Measurements from ENCODE around the gene ZNF79.

- TF ChIP-seq PPARA (CRISPR knock-in tag; IDR thresholded peaks at IDR 0.05; ENCODE audit: borderline replicate concordance) (no peak), SNAI2 (CRISPR knock-in tag; IDR thresholded peaks at IDR 0.05) (no peak), TSHZ2 (CRISPR knock-in tag; IDR thresholded peaks at IDR 0.05) (no peak), PATZ1 (CRISPR knock-in tag; IDR thresholded peaks at IDR 0.05; ENCODE audit: borderline replicate concordance) (no peak), ZC3H10 (CRISPR knock-in tag; IDR thresholded peaks at IDR 0.05) (no peak), ZFP3 (CRISPR knock-in tag; IDR thresholded peaks at IDR 0.05) (no peak), CSRNP3 (CRISPR knock-in tag; IDR thresholded peaks at IDR 0.05) (no peak), ZFP30 (CRISPR knock-in tag; IDR thresholded peaks at IDR 0.05) (no peak), ZNF565 (CRISPR knock-in tag; conservative IDR thresholded peaks at IDR 0.05; ENCODE audit: low read depth) (no peak), TOX (CRISPR knock-in tag; IDR thresholded peaks at IDR 0.05; ENCODE audit: borderline replicate concordance) (no peak), TCF4 (CRISPR knock-in tag; IDR thresholded peaks at IDR 0.05; ENCODE audit: borderline replicate concordance) (no peak), POU6F1 (CRISPR knock-in tag; IDR thresholded peaks at IDR 0.05; ENCODE audit: borderline replicate concordance, low read depth) (no peak), GLIS3 (CRISPR knock-in tag; IDR thresholded peaks at IDR 0.05) (no peak), RARB (CRISPR knock-in tag; IDR thresholded peaks at IDR 0.05) (no peak)
These were observed 31.3 kb downstream of the ZNF79 start for GRCh38 chr9:127455324-127455992.

Data from SK-N-SH treated with all-trans-retinoic acid at 6 μM for 48 hours (cell line).